Nephron (organoid): ENCODE measurements around the gene PRELID3B.
"Not testable (repeated sequence)": the region's sequence is repeated elsewhere in the genome, so short reads cannot be mapped to it uniquely, and the experiment has no call there.

Experiments
- H3K27ac Mint-ChIP-seq, 3 experiments: 2 replicates each; pipeline ENCODE4 v1.8.0; 2020; ENCODE audit warnings: mixed read lengths in 3 of 3, mild to moderate bottlenecking in 2 of 3, moderate library complexity in 1 of 3
- H3K27me3 Mint-ChIP-seq: 2 replicates; pipeline ENCODE4 v1.8.0; 2021; ENCODE audit warnings: low read depth, mild to moderate bottlenecking, moderate library complexity, mixed read lengths
- H3K36me3 Mint-ChIP-seq: 2 replicates; pipeline ENCODE4 v1.8.0; 2020; ENCODE audit warnings: low read depth, mixed read lengths
- H3K4me1 Mint-ChIP-seq: 2 replicates; pipeline ENCODE4 v1.8.0; 2020; ENCODE audit warnings: mixed read lengths
- H3K4me3 Mint-ChIP-seq, 3 experiments: 2 replicates each; pipeline ENCODE4 v1.8.0; 2020; ENCODE audit warnings: mild to moderate bottlenecking in 3 of 3, mixed read lengths in 3 of 3, moderate library complexity in 2 of 3
- H3K9me3 Mint-ChIP-seq: 2 replicates; pipeline ENCODE4 v1.8.0; 2020; ENCODE audit warnings: mixed read lengths
- TF ChIP-seq, protein P1 (sequence below), 3 experiments: fragments of 200-600 bp; sonication (generic); IDR thresholded peaks; one replicate each; pipeline ENCODE4 v1.5.0; 2021; ENCODE audit warnings: antibody characterized with exemption in 3 of 3; ENCODE audit not compliant: unreplicated experiment in 3 of 3

Gene PRELID3B

DNA sequence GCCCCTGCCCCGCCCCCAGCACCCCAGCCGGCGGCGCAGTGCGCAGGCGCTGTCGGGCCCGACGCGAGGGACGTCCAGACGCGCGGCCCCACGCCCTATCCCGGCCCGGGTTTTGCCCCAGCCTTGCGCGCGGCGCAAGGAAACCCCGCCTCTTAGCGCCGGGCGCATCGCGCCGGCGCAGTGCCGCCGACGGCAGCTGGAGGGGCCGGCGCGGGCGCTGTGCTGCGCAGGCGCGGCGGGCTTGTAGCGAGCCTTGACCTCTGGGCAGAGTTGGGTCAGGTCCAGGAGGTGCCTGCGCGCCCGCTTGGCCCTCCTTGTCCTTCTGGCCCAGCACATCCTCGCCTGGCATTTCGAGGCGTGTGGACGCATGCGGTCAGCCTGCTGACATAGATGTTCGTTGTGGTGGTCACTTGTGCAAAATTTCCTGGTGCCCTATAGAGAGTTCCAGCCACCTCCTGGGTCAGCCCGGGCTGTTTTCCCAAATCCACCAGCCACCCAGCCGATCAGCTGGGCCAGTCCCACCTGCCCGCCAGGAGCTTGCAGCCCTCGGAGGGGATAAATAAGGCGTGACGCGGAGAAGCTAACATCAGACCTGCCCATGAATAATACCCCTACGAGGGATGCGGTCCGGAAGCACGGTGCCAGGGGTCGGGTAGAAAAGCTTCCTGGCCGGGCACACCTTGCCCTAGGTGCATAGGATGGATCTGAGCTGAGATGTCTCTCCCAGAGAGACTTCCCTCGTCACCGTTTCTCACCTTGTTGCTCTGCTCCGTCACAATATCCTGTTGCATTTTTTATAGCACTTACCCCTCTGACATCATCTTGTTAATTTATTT, 428 bp upstream of the PRELID3B start:
- Mint-ChIP-seq H3K9me3 (no peaks in the 10 kb centered on the region), H3K4me1 (peaks cover 31% of the 10 kb centered on the region), H3K4me3 (peak overlapping the region; percentile 73 to 92 (median 86)), H3K27ac (peak overlapping the region; percentile 52 to 83 (median 61)), H3K36me3 (peaks cover 13% of the 10 kb centered on the region), H3K27me3 (no peaks in the 10 kb centered on the region)
- TF ChIP-seq, protein P1, sequence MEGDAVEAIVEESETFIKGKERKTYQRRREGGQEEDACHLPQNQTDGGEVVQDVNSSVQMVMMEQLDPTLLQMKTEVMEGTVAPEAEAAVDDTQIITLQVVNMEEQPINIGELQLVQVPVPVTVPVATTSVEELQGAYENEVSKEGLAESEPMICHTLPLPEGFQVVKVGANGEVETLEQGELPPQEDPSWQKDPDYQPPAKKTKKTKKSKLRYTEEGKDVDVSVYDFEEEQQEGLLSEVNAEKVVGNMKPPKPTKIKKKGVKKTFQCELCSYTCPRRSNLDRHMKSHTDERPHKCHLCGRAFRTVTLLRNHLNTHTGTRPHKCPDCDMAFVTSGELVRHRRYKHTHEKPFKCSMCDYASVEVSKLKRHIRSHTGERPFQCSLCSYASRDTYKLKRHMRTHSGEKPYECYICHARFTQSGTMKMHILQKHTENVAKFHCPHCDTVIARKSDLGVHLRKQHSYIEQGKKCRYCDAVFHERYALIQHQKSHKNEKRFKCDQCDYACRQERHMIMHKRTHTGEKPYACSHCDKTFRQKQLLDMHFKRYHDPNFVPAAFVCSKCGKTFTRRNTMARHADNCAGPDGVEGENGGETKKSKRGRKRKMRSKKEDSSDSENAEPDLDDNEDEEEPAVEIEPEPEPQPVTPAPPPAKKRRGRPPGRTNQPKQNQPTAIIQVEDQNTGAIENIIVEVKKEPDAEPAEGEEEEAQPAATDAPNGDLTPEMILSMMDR (IDR thresholded peaks at IDR 0.05; ENCODE audit: unreplicated experiment in 3 of 3), result no peak

DNA sequence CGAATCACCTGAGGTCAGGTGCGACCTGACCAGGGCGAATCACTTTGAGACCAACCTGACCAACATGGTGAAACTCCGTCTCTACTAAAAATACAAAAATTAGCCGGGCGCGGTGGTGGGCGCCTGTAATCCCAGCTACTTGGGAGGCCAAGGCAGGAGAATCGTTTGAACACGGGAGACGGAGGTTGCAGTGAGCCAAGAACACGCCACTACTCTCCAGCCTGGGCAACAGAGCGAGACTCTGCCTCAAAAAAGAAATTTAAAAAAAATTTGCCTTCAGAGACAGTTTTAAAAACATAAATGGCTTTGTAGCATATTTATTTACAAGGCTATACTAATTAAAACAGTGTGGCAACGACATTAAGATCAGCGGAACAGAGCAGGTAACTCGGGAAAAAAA, 1.1 kb downstream of the PRELID3B start:
- Mint-ChIP-seq H3K36me3 (peaks cover 29% of the 10 kb centered on the region), H3K27ac (peak overlapping the region in 1 of 3 experiments; percentile 68), H3K4me3 (peak overlapping the region; percentile 73 to 86 (median 83)), H3K4me1 (peaks cover 31% of the 10 kb centered on the region)
- not testable (repeated sequence) for H3K27me3 Mint-ChIP-seq, H3K9me3 Mint-ChIP-seq

DNA sequence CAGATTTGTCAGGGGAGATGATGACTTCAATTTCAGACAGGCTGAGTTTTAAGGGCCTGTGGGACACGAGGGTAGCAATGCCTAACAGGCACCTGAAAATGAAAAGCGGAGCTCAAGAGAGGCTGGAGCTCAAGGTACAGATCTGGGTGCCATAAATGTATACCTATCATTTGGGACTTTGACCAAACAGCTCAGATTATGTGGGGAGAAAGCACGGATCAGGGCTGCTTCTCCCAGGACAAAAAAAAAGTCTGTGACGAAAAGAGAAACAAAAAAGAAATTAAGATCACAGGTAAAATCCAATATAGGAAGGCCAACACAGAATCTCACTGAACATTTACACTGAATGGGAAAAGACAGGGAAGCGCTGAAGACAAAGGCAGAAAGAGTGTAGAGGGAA, 1.9 kb downstream of the PRELID3B start:
- Mint-ChIP-seq H3K4me3 (peak overlapping the region; percentile 73 to 86 (median 83)), H3K9me3 (no peaks in the 10 kb centered on the region), H3K4me1 (peaks cover 31% of the 10 kb centered on the region), H3K27ac (peak overlapping the region in 2 of 3 experiments; percentile 19 to 68), H3K36me3 (peaks cover 36% of the 10 kb centered on the region), H3K27me3 (no peaks in the 10 kb centered on the region)
- TF ChIP-seq, protein P1 (IDR thresholded peaks at IDR 0.05; ENCODE audit: unreplicated experiment in 3 of 3), result no peak

DNA sequence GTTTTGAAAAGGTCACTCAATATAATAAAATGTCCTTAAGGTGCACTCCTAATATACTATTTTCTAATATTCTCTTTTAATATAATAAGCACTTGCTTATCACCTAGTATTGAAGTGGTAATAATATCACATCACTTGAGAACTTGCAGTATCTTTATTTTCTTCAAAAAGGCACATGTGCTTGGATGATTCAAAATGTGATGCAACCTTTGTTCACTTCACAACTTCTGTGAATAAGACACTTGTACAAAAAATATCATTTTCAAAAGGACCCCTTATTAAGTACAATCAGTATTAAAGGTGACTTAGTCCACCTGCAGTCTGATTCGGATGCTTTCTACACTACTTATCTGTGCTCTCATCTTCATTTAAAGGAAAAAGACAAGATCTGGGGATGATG, 3.4 kb downstream of the PRELID3B start:
- Mint-ChIP-seq H3K36me3 (peaks cover 46% of the 10 kb centered on the region), H3K27ac (no peak overlapping the region), H3K4me3 (no peak overlapping the region), H3K9me3 (no peaks in the 10 kb centered on the region), H3K4me1 (peaks cover 31% of the 10 kb centered on the region), H3K27me3 (no peaks in the 10 kb centered on the region)
- TF ChIP-seq, protein P1 (IDR thresholded peaks at IDR 0.05; ENCODE audit: unreplicated experiment in 3 of 3), result no peak

DNA sequence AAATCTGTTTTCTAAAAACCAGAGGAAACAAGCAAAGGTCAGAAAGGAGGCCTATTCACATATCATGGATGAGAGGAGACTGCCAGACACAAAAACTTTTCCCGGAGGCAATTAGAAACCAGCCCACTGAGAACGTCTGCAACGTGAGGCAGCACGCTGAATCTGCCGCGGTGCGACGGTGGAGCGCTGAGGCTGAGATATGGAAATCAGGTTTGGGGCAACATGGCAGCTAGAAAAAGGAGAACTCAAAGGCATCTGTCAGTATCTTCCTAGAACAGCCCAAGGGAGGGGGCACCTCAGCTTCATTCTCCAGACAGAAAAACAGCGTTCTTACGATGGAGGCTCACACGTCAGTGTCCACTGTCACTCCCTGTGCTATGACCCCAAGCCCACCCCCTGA, 5.2 kb downstream of the PRELID3B start:
- Mint-ChIP-seq H3K9me3 (no peaks in the 10 kb centered on the region), H3K4me1 (peaks cover 37% of the 10 kb centered on the region), H3K27me3 (no peaks in the 10 kb centered on the region), H3K36me3 (peaks cover 50% of the 10 kb centered on the region), H3K27ac (no peak overlapping the region), H3K4me3 (no peak overlapping the region)
- TF ChIP-seq, protein P1 (IDR thresholded peaks at IDR 0.05; ENCODE audit: unreplicated experiment in 3 of 3), result no peak

DNA sequence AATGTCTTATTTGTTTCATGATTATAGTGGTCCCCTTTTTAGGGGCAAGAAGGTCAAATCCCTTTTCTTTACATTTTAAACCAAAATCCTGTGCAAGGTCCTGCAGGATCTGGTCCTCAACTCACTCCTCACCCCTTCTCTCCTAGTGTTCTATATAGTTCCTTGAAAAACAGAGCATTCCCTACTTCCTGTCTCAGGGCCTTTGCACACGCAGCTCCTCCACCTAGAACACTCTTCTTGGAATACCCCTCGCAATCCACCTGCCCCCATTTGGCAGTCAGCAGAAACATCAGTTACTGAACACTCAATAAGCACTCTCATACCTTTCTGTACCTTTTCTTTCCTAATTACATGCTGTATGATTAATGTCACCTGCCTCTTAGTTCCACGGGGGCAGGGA, 7.2 kb downstream of the PRELID3B start:
- H3K27me3 Mint-ChIP-seq, result no peaks in the 10 kb centered on the region
- H3K27ac Mint-ChIP-seq, result no peak overlapping the region
- H3K9me3 Mint-ChIP-seq, result no peaks in the 10 kb centered on the region
- TF ChIP-seq, protein P1 (IDR thresholded peaks at IDR 0.05; ENCODE audit: unreplicated experiment in 3 of 3), result no peak
- H3K4me3 Mint-ChIP-seq, result peak overlapping the region in 2 of 3 experiments; percentile 9 to 44
- peaks cover 38% of the 10 kb centered on the region for H3K4me1 Mint-ChIP-seq
- H3K36me3 Mint-ChIP-seq, result peaks cover 49% of the 10 kb centered on the region
